NK-92 treated with Interleukin-12 subunit alpha and Interleukin-12 subunit beta, amount 100 ng/mL, for 24 hours (cell line): ENCODE measurements around the gene PDE4B.
"Not testable (repeated sequence)": the region's sequence is repeated elsewhere in the genome, so short reads cannot be mapped to it uniquely, and the experiment has no call there.

Source experiments
- DNase-seq: peaks from one replicate; lab custom pipeline; 2025; lab: John Stamatoyannopoulos, UW

Gene PDE4B

DNA sequence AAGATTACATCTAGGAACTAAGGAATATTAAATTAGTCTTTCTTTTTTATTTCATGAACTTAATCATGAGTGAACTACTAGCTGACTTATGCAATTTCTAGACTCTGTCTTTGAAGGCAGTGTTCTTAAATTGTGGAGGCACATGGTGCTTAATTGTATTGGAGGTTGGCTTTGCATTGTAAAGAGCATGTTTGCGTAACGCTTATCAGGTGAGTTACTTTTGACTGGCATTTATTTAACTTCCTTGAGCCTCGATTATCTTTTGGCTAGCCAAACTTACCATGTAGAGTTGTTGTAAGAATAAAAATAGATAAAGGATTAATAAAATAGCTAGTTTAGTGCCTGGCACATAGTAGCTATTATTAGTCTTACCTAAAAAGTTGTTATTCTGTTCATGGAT, 262.4 kb downstream of the PDE4B start:
- DNase-seq: no peak

DNA sequence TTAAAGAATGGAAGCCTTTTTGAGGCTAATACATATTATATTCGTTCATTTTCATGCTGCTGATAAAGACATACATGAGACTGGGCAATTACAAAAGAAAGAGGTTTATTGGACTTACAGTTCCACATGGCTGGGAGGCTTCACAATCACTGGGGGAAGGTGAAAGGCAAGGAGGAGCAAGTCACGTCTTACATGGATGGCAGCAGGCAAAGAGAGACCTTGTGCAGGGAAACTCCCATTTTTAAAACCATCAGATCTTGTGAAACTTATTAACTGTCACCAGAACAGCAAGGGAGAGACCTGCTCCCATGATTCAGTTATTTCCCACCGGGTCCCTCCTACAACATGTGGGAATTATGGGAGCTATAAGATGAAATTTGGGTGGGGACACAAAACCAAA, 264.8 kb downstream of the PDE4B start:
- DNase-seq: not testable (repeated sequence)

DNA sequence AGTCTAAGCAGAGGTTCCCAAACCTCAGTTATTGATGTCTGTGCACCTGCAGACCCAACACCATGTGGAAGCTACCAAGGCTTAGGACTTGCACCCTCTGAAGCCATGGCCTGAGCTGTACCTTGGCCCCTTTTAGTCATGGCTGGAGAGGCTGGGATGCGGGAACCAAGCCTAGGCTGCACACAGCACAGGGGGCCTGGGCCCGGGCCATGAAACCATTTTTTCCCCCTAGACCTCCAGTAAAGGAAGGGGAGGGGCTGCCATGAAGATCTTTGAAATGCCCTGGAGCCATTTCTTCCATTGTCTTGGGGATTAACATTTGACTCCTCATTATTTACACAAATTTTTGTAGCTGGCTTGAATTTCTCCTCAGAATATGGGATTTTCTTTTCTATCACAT, 265.9 kb downstream of the PDE4B start:
- DNase-seq: no peak

DNA sequence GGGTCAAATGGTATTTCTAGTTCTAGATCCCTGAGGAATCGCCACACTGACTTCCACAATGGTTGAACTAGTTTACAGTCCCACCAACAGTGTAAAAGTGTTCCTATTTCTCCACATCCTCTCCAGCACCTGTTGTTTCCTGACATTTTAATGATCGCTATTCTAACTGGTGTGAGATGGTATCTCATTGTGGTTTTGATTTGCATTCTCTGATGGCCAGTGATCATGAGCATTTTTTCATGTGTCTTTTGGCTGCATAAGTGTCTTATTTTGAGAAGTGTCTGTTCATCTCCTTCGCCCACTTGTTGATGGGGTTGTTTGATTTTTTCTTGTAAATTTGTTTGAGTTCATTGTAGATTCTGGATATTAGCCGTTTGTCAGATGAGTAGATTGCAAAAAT, 274.5 kb downstream of the PDE4B start:
- DNase-seq: not testable (repeated sequence)

DNA sequence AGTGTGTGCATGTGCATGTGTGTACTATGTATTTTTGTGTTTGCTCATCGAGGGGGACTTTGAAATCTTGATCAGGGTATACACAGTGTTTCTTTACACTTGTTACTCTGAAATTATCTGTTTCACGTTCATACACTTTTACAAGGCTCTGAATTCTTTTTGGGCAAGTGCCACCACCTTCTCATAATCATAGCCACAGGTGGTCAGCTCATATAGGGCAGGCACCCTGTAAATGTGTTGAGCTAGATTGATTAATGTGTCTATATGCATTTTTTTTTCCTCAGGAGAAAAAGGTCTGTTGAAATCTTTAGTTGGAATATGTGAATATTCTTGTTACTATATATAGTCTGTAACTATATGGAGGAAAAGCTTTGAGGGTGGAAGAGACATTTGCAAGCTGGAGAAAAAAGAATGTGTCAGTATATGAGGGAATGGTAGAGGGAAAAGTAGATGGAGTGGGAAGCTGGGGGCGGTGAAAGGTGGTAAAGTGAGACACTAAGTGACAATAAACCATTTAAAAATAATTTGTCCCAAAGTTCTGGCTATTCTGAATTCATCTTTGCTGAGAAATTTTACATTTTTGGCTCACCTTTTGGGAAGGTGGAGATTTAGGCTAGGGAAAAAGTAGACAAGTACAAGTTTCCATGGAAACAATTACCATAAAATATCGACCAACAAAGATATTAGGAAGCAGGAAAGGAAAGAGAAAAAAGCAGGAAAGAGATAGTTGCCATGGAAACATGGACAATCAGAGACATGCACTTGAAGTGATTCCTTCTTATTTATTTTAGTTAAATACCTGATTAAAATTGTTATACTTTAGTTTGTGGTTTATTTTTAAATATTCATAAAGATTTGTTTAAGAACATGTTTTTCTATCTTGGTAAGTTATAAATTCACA, 277.5 kb downstream of the PDE4B start:
- no peak for DNase-seq

DNA sequence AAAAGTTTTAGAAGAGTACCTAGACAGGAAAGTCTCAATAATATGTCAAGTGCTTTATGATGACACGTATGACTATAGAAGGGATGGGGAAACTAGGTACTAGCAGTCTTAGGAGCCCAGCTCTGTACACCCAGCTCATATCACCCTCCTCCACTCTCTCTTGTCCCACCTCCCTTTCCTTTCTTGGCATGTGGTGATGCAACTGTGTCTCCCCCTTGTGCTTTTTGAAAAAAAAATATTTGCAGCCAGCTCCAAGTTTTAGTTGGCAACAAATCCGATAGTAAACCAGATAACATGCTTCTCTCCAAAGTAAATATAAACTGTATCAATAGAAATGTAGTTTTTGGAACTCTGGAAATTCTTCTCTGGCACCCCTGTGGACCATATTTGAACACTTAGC, 280.7 kb downstream of the PDE4B start:
- no peak for DNase-seq

DNA sequence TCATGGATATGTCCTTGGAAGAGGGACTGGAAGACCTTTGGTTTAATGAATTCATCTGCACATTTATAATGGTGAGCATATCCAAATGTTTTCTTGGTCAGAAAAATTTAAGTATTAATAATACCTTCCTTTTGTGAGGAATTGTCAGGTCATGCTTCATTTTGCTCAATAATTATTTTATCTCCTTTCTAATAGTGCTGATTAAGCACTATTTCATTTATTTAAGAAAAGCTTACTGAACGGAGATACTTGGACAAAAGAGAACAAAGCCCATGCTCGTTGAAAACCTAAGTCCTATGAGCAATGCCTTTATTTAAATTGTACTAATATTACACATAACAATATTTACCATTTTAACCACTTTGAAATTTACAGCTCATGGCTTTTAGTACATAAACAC, 281.5 kb downstream of the PDE4B start:
- no peak for DNase-seq

DNA sequence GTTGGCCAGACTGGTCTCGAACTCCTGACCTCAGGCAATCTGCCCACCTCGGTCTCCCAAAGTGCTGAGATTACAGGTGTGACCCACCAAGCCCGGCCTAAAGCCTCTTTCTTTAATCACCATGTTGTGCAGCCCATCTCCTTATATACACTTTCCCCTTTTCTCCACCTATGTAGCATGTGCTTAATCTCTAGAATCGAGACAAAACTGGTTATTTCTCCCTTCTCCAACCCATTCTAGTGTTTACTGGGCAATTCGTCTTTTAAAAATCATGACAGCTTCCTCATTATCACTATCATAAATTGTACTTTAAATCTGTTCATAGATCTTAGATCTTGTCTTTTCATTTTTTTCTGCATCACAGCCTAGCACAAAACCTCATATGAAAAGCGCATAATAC, 285.7 kb downstream of the PDE4B start:
- DNase-seq: no peak

DNA sequence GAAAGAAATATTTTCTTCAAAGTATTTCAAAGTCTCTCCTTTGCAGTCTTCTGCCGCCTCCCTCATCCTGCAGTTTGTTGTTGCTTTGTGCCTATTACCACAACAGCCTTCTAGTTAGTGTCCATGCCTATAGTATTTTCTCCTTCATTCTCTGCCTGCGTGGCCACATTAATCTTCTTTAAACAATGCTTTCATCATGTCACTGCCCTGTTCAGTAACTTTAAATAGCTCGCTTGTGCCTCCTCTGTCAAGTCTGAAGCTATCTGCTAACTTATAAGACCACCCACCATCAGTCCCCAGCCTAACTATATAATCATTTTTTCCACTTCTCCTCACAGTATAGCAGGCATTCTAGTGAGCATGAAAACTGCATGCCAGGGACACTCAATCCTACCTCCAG, 290.3 kb downstream of the PDE4B start:
- DNase-seq: no peak

DNA sequence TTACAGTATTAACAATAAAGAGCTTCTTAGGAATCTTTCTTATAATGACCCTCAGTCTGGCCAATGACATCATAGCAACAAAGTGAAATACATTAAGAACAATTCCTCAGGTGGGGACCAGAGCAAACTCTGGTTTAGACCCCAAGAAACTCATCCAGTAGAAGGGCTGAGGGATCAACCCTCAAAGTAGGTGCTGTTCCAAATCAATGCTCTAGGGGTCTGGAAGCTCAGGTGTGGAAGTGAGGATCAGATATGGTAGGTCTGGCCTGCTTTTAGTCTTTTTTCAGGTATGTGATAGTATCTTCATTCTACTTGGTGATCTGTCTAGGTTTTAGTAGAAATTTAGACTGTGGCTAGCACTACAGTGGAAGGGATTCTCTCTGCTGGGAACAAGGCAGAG, 291.7 kb downstream of the PDE4B start:
- DNase-seq: no peak

DNA sequence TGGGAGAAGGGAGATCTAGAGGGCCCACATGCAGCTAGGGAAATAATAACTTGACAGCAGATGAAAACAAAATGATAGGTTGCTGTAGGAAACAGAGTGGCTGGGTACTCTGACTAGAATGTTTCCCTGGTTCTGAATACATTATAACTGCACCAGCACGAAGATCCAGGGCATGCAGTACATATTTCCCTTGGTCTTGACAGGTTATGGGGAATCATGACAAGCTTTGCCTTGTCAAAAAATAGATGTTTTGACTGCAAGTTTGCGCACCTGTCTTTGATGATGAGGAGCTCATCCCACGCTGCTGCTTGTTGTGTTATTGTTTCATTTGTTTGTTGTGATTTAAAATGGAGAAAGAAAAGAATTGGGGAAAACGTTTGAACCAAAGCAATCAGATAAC, 292.9 kb downstream of the PDE4B start:
- no peak for DNase-seq

DNA sequence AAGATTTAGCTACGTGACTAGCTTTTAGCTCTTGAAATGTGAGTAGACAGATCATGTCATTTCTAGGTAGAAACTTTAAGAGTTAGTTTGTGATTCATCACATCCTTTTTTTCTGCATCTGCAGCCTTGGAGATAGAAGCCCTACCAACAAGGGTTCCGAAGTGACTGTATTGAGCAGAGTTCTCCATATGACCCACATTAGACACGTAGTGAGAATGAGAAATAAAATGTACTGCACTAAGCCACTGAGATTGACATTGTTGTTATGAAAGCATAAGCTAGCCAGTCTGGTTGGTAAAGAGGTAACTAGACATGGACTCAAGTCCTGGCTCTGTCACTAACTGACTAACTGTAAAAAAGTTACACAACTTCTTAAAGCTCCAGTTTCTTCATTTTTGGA, 296.1 kb downstream of the PDE4B start:
- no peak for DNase-seq

DNA sequence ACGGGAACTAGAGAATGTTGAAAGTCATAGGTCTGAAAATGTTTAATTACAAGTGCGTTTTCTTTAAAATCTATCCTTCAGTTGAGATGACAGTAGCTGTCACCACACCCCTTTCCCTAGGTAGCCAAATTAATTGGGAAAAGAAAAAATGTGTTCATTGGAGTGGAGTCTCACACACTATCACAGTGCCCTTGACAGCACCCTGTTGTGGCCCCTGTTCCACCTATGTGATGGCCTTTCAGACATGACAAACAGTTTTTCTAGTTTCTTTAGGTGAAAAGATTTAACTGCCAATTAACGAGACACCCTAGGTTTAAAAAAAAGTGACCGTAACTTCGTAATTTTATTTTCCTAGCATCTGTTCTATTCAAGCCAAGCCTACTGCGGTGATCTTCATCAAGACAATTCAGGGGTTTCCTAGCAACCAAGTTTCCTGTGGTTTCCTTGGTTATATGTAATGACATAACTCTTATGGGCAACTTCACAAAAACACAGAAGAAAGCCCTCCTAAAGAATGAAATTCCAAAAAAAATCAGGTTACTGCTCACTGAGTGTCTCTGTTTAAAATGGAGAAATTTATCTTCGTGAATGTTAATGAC, 298.3 kb downstream of the PDE4B start:
- no peak for DNase-seq

DNA sequence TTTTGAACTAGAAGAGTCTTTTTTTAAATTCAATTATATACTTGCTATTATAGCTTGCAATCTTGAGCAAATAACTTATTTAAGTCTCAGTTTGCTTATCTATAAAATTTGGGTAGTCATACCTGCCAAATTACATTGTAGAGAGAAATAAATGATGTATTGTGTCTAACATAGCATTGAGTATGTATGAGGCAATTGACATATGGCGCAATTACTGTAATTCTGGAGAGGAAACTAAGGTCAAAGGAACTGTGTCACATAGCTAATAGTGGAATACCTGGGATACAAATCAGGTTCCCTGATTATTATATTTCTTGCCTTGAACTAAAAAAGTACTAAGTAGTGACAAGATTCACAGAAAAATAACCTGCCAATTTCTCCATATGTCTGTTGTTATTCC, 302.5 kb downstream of the PDE4B start:
- DNase-seq: no peak

DNA sequence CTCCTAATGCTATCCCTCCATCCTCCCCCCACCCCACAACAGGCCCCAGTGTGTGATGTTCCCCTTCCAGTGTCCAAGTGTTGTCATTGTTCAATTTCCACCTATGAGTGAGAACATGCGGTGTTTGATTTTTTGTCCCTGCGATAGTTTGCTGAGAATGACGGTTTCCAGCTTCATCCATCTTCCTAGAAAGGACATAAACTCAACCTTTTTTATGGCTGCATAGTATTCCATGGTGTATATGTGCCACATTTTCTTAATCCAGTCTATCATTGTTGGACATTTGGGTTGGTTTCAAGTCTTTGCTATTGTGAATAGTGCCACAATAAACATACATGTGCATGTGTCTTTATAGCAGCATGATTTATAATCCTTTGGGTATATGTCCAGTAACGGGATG, 308.3 kb downstream of the PDE4B start:
- not testable (repeated sequence) for DNase-seq

DNA sequence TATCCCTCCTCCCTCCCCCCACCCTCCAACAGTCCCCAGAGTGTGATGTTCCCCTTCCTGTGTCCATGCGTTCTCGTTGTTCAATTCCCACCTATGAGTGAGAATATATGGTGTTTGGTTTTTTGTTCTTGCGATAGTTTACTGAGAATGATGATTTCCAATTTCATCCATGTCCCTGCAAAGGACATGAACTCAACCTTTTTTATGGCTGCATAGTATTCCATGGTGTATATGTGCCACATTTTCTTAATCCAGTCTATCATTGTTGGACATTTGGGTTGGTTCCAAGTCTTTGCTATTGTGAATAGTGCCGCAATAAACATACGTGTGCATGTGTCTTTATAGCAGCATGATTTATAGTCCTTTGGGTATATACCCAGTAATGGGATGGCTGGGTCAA, 311.4 kb downstream of the PDE4B start:
- not testable (repeated sequence) for DNase-seq

DNA sequence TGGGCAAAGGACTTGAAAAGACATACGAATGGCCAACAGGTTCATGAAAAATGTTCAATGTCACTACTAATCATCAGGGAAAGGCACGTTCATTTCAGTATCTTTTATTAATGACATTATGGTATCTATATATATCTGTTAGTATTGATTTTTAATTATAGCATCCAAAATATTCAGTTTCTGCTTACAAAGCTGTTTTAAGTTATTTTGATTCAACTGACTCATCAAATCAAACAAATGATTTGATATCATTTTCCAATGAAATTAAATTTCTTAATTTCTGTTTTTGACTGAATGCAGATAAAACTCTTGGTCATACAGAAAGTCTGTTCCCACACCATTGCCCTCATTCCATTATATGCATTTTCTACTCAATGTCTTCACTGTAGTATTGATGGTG, 315.9 kb downstream of the PDE4B start:
- DNase-seq: no peak

DNA sequence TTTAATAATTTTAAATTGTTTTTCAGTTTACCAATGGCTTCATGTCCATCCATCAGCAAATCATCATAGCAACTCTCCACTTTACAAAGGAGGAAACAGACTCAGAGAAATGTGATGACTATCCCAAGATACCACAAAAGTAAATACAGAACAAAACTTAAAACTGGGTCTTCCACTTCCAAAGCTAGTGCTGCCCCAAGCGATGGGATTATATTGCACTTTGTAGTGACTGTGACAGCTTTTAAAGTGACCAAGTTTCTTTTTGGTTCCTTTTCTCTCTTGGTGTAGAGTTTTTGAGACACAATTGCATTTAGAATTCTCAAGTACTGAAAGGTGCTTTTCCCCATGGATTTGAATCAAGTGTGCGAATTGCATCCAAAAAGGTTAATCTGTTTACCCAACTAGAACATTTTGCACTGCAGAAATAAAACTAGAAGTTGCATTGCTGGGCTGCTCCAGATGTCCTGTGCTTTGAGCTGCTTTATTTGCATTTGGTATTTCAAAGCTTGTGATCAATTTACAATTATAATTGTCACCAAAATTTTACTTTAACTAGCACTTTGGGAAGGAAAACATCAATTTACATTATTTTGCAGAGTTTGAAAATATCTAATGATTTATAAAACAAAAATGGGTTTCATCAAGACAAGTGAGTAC, 320.2 kb downstream of the PDE4B start:
- DNase-seq: no peak

DNA sequence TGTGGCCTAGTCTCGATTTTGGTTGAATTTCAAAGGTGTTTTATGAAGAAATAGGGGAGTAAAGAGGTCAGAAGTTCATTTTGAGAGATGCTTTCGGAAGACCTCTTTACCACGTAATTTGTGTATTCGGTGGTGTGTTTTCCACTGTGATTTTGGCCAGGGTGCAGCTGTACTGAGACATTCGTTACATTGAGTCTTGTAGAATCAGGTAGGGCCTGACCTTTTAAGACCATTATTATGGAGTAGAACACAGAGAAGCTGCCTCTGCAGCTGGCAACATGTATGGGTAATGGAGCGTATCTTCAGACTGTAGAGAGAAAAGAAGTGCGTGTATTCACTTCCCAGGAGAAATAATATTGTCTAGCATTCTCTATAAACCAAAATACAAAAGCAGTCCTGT, 326.5 kb downstream of the PDE4B start:
- no peak for DNase-seq

DNA sequence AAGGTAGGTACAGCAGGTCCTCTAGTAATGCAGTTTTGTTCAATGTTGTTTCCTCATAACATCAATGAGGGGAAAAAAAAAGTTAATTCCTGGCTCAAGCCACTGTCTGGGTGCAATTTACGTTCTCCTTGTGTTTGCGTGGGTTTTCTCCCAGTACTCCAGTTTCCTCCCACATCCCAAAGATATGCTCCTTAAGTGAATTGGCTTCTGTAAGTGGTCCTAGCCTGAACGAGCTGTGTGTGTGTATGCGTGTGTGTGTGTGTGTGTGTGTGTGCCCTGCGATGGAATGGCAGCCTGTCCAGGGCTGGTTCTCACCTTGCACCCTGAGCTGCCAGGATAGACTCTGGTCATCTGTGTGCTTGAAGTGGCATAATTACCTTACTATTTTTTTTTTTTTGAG, 332.0 kb downstream of the PDE4B start:
- DNase-seq: no peak

DNA sequence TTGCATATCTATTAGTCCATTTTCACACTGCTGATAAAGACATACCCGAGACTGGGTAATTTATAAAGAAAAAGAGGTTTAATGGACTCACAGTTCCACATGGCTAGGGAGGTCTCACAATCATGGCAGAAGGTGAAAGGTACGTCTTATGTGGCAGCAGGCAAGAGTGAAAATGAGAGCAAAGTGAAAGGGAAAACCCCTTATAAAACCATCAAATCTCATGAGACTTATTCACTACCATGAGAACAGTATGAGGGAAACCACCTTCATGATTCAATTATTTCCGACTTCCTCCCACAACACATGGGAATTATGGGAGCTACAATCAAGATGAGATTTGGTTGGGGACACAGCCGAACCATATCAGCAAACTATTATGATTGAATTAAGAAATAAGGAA, 335.9 kb downstream of the PDE4B start:
- DNase-seq: not testable (repeated sequence)

DNA sequence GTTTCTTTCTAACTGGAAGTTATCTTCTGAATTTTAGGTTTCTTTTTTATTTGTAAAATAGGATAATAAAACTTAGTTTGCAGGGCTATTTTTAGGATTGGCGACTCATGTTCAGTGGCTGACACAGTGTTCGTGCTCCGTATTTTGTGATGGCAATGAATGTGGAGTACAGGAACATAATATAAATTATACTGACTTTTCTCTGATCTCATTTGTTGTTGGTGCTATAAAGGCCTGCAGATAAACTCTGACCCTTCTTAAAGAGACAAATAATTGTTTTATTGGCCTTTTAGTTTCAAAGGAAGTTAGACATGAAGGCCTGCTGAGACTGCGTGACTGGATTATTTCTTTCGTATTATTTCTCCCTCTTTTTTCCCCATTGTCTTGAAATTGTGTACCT, 339.6 kb downstream of the PDE4B start:
- DNase-seq: no peak

DNA sequence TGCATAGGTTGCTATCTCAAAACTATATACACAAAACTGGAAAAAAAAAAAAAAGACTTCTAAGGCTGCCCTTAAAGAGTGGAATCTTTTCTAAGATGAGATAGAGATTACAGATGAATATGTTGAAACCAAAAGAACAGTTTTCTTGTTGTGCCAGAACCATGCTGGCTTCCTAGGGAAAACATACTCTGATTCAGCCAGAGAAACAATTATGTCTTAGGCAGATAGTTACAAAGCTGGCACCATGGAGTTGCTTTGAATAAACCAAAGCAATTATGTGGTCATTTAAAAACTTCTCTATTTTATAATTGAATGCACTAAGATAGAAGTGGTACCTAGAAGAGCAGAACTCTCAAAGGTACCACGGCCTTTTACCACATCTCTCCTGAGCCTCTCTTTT, 341.3 kb downstream of the PDE4B start:
- no peak for DNase-seq
